Fibroblast of lung (primary cell): ENCODE measurements around the gene GRAP.

Source experiments
- EZH2 ChIP-seq: IDR thresholded peaks from 2 replicates; pipeline ENCODE4 v1.5.1; 2012; ENCODE audit warnings: low read length, control low read depth, mild to moderate bottlenecking; ENCODE audit errors: missing control alignments
- TF ChIP-seq, protein P1 (sequence below), 2 donors: IDR thresholded peaks in 1 of 2; conservative IDR thresholded peaks in 1 of 2; 1 replicate in 1 of 2; 2 replicates in 1 of 2; pipeline ENCODE4 v1.5.1; 2011 to 2012; ENCODE audit warnings: low read length in 2 of 2, control low read depth in 1 of 2, inconsistent platforms in 1 of 2, low read depth in 1 of 2, mild to moderate bottlenecking in 1 of 2

DNA sequence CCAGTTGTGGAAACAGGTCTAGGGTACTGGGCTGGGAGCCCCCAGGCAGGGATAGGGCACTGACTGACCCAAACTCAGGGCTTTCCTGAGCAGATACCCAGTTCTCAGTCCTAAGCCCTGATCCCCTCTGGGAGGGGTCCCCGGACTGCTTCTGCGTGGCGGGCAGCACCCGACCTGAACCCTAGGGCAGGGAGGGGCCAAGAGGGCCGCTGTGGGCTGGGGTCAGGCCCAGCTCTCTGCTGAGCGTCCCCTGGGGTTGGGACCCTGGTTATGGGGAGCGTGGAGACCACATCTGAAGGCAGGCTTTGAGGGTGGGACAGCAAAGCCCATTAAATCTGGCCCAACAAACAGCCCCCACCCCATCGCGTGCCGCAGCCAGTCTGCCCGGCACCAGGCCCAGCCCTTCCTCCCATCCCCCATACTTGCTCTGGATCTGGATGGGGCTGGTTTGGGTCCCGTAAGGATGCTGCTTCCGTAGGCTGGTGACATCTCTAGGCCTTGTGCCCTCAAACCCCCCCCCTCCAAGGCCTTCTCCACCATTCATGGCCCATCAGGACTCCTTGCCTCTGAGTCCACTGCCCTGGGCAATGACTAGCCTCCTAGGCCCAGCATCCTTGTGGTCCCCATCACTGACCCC, 41.5 kb downstream of the GRAP start:
- no peak for TF ChIP-seq EZH2
- TF ChIP-seq, protein P1, sequence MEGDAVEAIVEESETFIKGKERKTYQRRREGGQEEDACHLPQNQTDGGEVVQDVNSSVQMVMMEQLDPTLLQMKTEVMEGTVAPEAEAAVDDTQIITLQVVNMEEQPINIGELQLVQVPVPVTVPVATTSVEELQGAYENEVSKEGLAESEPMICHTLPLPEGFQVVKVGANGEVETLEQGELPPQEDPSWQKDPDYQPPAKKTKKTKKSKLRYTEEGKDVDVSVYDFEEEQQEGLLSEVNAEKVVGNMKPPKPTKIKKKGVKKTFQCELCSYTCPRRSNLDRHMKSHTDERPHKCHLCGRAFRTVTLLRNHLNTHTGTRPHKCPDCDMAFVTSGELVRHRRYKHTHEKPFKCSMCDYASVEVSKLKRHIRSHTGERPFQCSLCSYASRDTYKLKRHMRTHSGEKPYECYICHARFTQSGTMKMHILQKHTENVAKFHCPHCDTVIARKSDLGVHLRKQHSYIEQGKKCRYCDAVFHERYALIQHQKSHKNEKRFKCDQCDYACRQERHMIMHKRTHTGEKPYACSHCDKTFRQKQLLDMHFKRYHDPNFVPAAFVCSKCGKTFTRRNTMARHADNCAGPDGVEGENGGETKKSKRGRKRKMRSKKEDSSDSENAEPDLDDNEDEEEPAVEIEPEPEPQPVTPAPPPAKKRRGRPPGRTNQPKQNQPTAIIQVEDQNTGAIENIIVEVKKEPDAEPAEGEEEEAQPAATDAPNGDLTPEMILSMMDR (conservative IDR thresholded peaks at IDR 0.05 in 1 of 2, IDR thresholded peaks at IDR 0.05 in 1 of 2; ENCODE audit: low read depth in 1 of 2, low read length in 2 of 2): no peak
